Transverse colon (tissue), 4 donors: ENCODE results near the gene SELENOP. TPM values are rescaled to one million over a fixed set of nuclear protein-coding genes. Genes with fewer than 3 reads are reported as not detected.
"Not testable (repeated sequence)": the region's sequence is repeated elsewhere in the genome, so short reads cannot be mapped to it uniquely, and the experiment has no call there.

Source experiments
- DNase-seq: peaks from one replicate; pipeline ENCODE4 v3.0.0-alpha.2; 2019
- H3K27ac ChIP-seq, 4 donors: fragments of 200-600 bp; sonication (generic); 2 replicates each; pipeline ENCODE4 v1.5.1; 2016 to 2018; ENCODE audit warnings: inconsistent platforms in 4 of 4
- H3K27me3 ChIP-seq: fragments of 200-600 bp; sonication (generic); 2 replicates; pipeline ENCODE4 v1.5.1; 2017; ENCODE audit warnings: inconsistent platforms
- H3K36me3 ChIP-seq, 4 donors: fragments of 200-600 bp; sonication (generic); 2 replicates each; pipeline ENCODE4 v1.5.1; 2017 to 2019; ENCODE audit warnings: inconsistent platforms in 4 of 4
- H3K4me1 ChIP-seq, 4 donors: fragments of 200-600 bp; sonication (generic); 2 replicates each; pipeline ENCODE4 v1.5.1; 2017 to 2020; ENCODE audit warnings: inconsistent platforms in 4 of 4
- H3K4me3 ChIP-seq, 4 donors: fragments of 200-600 bp; sonication (generic); 1 replicate in 1 of 4; 2 replicates in 3 of 4; pipeline versions ENCODE4 v1.5.1 to v1.6.1; 2017 to 2019; ENCODE audit warnings: inconsistent platforms in 4 of 4
- H3K9me3 ChIP-seq, 2 donors: fragments of 200-600 bp; sonication (generic); 2 replicates each; pipeline ENCODE4 v1.5.1; 2017 to 2019; ENCODE audit warnings: inconsistent platforms in 2 of 2
- CTCF ChIP-seq, 5 experiments: fragments of 200-600 bp in 3 of 5; fragments of 450-650 bp in 2 of 5; sonication (generic) in 3 of 5; IDR thresholded peaks; 1 replicate in 2 of 5; 2 replicates in 3 of 5; pipeline ENCODE4 v1.5.1; 2016 to 2017; ENCODE audit warnings: antibody characterized with exemption in 5 of 5, inconsistent platforms in 3 of 5, mild to moderate bottlenecking in 2 of 5, moderate library complexity in 1 of 5
- EP300 ChIP-seq: sonication (generic); formaldehyde crosslinking; IDR thresholded peaks from one replicate; pipeline ENCODE4 v1.6.1; 2017; ENCODE audit warnings: antibody characterized with exemption, low read depth
- POLR2A ChIP-seq: fragments of 450-650 bp; IDR thresholded peaks from one replicate; pipeline ENCODE4 v1.6.1; 2016; ENCODE audit warnings: antibody characterized with exemption, mild to moderate bottlenecking, moderate library complexity
- POLR2AphosphoS5 ChIP-seq, 3 donors: sonication (generic); formaldehyde crosslinking; IDR thresholded peaks; one replicate each; pipeline ENCODE4 v1.6.1; 2016; ENCODE audit warnings: antibody characterized with exemption in 3 of 3
- WGBS, 2 donors: methylation state at CpG; one replicate each; pipeline ENCODE4 v1.1.5; 2018; ENCODE audit warnings: low coverage in 1 of 2; 5-methylcytosine and 5-hydroxymethylcytosine counted together
- in situ Hi-C, 4 donors: fragments of 200-750 bp; cut with MboI; loops; one replicate each; pipeline versions ENCODE4 v1.15.0 to v1.15.1; 2017; ENCODE audit warnings: low sequenced_read_pairs in 3 of 4, low pct_ligation_motif_present in 1 of 4, low pct_unique_long_range_greater_than_20kb in 1 of 4
- intact Hi-C: fragments of 100-400 bp; cut with DNase I; formaldehyde crosslinking; loops from one replicate; pipeline ENCODE4 v1.15.1; 2023; ENCODE audit warnings: low total_unique reads
- total RNA-seq, 4 donors: library from RNA; depleted of rRNA; stranded (reverse); fragments of >200 nt; gene quantifications; one replicate each; pipeline ENCODE4 v1.1.0, GENCODE V29; 2016

Gene SELENOP
- total RNA-seq, 4 donors from 2014 or later, result 129 to 1,504 (median 872) TPM

DNA sequence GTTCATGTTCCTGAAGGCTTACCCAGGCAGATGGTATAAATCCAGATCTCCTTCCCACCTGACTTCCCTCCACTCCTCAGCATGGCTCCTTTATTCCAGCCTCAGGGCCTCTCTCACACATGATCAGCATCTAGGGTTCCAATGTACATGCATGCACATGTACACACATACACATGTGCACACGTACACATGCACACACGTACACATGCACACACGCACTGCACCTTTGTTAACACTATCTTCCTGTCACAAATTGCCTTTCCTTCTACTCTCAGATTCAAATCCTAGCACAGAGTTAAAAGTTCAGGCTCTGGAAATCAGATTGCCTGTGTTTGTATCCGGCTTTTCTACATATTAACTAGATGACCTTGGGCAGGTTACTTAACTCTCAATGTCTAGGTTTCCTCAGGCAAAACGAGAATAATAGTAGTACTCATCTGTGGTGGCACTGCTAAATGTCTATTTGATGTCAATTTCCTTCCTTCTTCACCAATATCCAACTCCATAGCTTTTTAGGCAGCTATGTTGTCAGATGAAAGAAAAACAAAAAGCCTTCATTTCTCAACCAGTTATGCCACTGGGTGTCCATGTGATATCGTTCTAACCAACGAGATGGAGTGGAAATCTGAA lies 12.8 kb upstream of the SELENOP start:
- no peak overlapping the region for H3K27ac ChIP-seq
- TF ChIP-seq POLR2A, result no peak
- TF ChIP-seq POLR2AphosphoS5 (IDR thresholded peaks at IDR 0.05), result no peak
- no peak for TF ChIP-seq EP300
- TF ChIP-seq CTCF (IDR thresholded peaks at IDR 0.05), result no peak
- intact Hi-C loops, result no loop called here

GRCh38 chr5:42822548-42822947 lies 10.9 kb upstream of the SELENOP start:
- TF ChIP-seq POLR2AphosphoS5 (IDR thresholded peaks at IDR 0.05) (no peak), EP300 (no peak), POLR2A (no peak), CTCF (IDR thresholded peaks at IDR 0.05) (no peak)
- H3K27ac ChIP-seq, result no peak overlapping the region
- no peak for DNase-seq
- no peaks in the 10 kb centered on the region for H3K36me3 ChIP-seq
- in situ Hi-C loops (no loop called here), intact Hi-C loops (no loop called here)
- H3K4me1 ChIP-seq, result peaks cover 0 to 20% (median 0%) of the 10 kb centered on the region in 4 donors
- no peaks in the 10 kb centered on the region for H3K9me3 ChIP-seq
- H3K27me3 ChIP-seq, result no peaks in the 10 kb centered on the region
- 71 to 78% methylated on average over 2 of the region's 2 CpGs for whole genome bisulfite sequencing, 2 donors
- no peak overlapping the region for H3K4me3 ChIP-seq

More for the DNA sequence above, 12.8 kb upstream of the SELENOP start:
- H3K9me3 ChIP-seq, result no peaks in the 10 kb centered on the region
- in situ Hi-C loops, result no loop called here
- no peak for DNase-seq
- peaks cover 0 to 20% (median 0%) of the 10 kb centered on the region in 4 donors for H3K4me1 ChIP-seq
- WGBS, 2 donors, result 65 to 73% methylated on average over 7 of the region's 7 CpGs
- no peaks in the 10 kb centered on the region for H3K27me3 ChIP-seq
- no peaks in the 10 kb centered on the region for H3K36me3 ChIP-seq
- H3K4me3 ChIP-seq, result no peak overlapping the region

DNA sequence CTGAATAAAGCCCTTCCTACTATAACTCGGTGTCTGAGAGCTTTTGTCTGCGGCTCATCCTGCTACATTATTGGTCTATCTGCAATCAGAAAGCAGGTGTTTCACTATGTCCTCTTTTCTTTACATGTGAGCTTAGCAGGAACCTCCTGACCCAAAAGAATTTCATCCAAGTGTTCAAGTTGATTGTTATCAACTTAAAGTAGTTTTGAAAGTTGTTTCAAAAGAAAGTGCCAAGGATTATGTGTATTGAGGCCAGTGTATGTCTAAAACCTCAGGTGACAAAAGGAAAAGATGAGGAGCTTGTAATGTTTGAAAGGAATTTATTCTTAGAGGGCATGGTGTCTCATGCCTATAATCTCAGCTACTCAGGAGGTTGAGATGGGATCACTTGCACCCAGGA lies 8.1 kb upstream of the SELENOP start:
- WGBS, 2 donors, result 97 to 100% methylated on average over 2 of the region's 2 CpGs
- Histone ChIP-seq H3K27ac (no peak overlapping the region), H3K4me1 (peaks cover 0 to 11% (median 0%) of the 10 kb centered on the region in 4 donors), H3K4me3 (no peak overlapping the region), H3K9me3 (no peaks in the 10 kb centered on the region), H3K27me3 (no peaks in the 10 kb centered on the region), H3K36me3 (no peaks in the 10 kb centered on the region)
- in situ Hi-C loops (no loop called here), intact Hi-C loops (no loop called here)
- no peak for TF ChIP-seq EP300
- TF ChIP-seq POLR2A, result no peak
- no peak for TF ChIP-seq CTCF (IDR thresholded peaks at IDR 0.05)
- no peak for DNase-seq

GRCh38 chr5:42816546-42816945 lies 4.9 kb upstream of the SELENOP start:
- H3K27ac ChIP-seq, in situ Hi-C loops, H3K4me3 ChIP-seq, H3K9me3 ChIP-seq, DNase-seq, intact Hi-C loops, H3K27me3 ChIP-seq, H3K36me3 ChIP-seq: not testable (repeated sequence)
- H3K4me1 ChIP-seq, result peaks cover 0 to 12% (median 0%) of the 10 kb centered on the region in 4 donors
- WGBS, 2 donors, result 88 to 98% methylated on average over 1 to 2 of the region's 2 CpGs

DNA sequence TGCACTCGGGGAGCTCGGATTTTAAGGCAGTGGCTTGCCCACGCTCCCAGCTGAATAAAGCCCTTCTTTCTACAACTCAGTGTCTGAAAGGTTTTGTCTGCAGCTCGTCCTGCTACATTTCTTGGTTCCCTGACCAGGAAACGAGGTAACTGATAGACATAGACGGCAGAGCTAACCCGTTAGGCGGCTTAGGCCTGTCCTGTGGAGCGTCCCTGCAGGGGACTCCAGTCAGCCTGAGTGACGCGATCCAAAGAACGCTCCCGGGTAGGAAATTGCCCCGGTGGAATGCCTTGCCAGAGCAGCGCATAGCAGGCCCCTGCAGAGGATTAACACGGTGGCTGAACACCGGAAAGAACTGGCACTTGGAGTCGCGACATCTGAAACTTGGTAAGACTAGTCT lies 1.8 kb upstream of the SELENOP start:
- in situ Hi-C loops, result no loop called here
- Histone ChIP-seq H3K4me3 (no peak overlapping the region), H3K27me3 (no peaks in the 10 kb centered on the region), H3K9me3 (no peaks in the 10 kb centered on the region), H3K4me1 (peaks cover 0 to 28% (median 0%) of the 10 kb centered on the region in 4 donors), H3K36me3 (no peaks in the 10 kb centered on the region), H3K27ac (peak overlapping the region in 2 of 4 donors; percentile 80 to 86)
- WGBS, 2 donors, result 86 to 97% methylated on average over 5 to 19 of the region's 19 CpGs
- DNase-seq, result no peak
- no peak for TF ChIP-seq POLR2A
- no peak for TF ChIP-seq POLR2AphosphoS5 (IDR thresholded peaks at IDR 0.05)
- no peak for TF ChIP-seq EP300
- TF ChIP-seq CTCF (IDR thresholded peaks at IDR 0.05), result no peak
- intact Hi-C loops, result loop anchor here (5.0 kb wide), 1 partner anchor 941 kb away; the partner anchor contains the start of gene OXCT1
